ENCODE measurements around the gene RNU4-1.

Gene RNU4-1

DNA sequence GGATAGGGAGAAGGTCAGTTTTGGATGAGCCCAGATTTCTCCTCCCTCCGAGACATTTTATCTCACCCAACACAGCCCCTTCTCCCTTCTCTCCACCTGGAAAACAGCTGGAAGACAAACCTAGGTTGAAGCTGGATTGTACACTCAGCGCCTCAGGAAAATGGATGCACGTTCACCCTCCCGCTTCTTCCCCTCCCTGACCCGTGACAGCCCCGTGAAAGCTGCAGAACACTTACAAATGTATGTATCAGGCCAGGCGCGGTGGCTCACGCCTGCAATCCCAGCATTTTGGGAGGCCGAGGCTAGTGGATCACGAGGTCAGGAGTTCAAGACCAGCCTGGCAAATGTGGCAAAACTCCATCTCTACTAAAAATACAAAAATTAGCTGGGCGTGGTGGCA lies 5.5 kb downstream of the RNU4-1 start:
- DNase-seq, result no peak

DNA sequence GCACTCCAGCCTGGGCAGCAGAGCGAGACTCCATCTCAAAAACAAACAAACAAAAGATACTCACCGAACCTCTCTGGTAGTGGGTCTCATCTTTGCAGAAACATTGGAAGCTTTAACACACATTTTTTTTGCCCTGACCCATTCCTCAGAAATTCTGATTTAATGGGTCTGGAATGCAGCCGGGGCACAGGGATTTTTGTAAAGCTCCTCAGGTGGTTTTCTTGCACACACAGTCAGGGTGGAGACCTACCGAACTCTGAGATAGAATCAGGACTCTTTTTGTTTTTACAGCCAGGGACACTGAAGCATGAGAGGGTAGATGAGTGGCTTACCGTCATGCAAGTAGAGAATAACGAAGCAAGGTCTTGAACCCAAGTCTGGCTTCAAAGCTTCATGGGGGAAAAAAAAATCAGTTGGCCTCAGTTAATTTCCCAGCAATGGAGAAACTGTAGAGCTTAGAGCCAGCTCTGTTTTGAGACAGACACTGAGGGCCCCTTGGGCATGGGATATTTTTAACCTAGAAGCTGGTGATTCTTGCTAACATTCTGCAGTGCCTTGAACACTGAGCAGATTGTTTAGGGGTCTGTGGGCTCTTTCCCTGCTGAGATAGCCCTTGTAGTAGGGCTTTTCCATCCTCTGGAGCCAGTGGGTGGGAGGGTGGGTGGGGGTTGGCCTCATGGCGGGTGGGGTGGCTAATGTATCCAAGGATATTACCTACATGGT lies 6.1 kb downstream of the RNU4-1 start:
- no peak for DNase-seq

DNA sequence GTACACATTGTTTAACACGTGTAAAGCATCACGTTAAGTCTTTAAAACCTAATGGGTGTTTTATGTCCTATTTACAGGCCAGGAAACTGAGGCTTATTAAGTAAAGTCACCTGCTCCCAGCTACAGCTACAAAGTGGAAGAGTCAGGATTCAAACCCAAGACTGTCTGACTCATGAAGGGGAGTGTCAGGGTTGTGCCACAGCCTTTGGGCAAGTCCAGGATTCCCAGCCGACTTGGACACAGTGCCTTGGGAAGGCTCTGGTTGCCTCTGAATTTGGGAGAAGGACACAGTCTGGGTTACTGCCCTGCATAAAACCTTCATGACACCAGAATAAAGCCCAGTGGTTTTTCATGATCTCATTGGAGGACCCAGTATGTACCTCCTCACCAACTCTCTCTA lies 8.7 kb downstream of the RNU4-1 start:
- DNase-seq, result no peak

DNA sequence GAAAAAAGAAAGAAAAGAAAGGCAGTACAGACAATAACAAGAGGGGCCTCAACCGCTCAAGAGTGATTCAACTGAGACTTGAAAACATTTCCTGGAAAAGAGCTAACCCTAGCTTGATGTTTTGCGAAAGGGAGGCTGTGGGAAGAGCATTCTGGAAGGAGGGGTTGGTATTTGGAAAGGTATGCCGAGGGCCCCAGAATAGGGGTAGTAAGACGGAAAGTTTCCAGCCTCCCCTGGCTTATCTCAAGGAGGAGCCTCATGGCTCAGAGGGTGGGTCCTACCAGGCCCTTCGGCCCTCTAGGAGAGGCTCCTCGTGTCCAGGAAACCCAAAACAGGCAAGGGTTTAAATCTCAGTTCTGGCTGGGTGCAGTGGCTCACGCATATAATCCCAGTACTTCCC lies 9.7 kb downstream of the RNU4-1 start:
- no peak for DNase-seq

DNA sequence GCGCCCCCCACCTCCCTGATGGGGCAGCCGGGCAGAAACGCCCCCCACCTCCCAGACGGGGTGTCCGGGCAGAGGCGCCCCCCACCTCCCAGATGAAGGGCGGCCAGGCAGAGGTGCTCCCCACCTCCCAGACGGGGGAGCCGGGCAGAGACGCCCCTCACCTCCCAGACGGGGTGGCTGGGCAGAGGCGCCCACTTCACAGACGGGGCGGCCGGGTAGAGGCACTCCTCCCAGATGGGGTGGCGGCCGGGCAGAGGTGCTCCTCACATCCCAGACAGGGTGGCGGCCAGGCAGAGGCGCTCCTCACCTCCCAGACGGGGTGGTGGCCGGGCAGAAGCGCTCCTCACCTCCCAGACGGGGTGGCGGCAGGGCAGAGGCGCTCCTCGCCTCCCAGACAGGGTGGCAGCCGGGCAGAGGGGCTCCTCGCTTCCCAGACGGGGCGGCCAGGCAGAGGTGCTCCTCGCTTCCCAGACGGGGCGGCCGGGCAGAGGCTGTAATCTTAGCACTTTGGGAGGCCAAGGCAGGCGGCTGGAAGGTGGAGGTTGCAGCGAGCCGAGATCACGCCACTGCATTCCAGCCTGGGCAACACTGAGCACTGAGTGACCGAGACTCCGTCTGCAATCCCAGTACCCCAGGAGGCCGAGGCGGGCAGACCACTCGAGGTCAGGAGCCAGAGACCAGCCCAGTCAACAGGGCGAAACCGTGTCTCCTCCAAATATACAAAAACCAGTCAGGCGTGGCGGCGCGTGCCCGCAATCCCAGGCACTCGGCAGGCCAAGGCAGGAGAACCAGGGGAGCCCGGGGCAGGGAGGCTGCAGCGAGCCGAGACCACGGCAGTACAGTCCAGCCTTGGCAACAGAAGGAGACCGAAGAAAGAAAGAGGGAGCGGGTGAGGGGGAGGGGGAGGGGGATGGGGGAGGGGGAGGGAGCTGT lies 14.6 kb downstream of the RNU4-1 start:
- DNase-seq, result no peak

DNA sequence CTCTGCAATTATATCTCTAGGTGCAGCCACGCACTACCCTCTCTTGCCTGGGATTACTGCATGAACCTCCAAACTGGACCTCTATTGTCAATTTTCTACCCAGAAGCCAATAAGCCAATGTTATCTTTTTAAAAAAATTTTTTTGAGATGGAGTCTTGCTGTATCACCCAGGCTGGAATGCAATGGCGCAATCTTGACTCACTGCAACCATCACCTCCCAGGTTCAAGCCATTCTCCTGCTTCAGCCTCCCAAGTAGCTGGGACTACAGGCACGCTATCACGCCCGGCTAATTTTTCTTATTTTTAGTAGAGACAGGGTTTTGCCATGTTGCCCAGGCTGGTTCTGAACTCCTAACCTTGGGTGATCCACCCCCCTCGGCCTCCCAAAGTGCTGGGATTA lies 16.3 kb downstream of the RNU4-1 start:
- no peak for DNase-seq

DNA sequence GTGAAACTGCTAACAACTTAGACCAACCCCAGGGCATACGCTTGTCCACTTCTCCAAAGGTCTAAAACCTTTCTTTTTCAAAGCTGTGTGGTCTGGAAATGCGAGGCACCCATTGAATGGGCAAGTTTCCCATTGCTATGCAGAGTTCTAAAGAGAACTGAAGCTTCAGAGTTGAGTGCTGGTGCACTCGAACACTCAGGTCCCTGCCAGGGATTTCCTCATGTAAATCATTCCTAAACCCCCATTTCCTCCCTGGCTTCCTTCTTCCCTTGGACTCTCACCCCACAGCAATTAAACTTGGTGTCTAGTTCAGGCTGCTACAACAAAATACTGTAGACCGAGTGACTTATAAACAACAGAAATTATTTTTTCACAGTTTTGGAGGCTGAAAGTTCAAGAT lies 25.3 kb downstream of the RNU4-1 start:
- DNase-seq, result no peak

DNA sequence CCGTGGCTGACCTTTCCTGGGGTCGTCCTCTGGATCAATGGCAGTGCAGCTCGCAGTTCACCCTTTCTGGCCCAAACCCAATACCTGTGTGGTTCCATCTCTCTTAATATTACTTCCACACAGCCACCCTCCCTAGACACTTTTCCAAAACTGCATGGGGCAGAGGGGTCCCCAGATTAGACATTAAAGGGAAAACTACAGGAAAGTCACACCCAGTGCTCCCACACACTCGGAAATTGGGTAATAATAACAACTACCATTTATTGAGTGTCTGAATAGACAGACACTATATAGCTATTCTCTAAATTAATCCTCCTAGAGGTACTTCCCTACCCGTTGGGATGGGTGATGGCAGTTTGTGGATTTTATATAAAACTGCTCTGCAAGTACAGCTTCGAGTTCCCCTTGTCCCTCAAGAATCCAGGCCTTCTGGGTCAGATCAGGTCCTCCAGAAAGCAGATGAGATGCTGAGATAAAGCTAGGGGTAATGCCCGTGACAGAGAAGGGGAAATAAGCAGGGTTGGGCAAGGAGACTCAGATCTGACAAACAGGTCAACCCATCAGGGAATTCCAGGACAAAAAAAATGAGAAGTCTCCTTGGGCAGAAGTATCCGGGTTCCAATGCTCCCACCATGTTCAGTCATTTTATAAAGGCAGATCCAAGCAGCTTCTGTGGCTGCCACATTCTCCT lies 26.7 kb downstream of the RNU4-1 start:
- DNase-seq, result no peak

DNA sequence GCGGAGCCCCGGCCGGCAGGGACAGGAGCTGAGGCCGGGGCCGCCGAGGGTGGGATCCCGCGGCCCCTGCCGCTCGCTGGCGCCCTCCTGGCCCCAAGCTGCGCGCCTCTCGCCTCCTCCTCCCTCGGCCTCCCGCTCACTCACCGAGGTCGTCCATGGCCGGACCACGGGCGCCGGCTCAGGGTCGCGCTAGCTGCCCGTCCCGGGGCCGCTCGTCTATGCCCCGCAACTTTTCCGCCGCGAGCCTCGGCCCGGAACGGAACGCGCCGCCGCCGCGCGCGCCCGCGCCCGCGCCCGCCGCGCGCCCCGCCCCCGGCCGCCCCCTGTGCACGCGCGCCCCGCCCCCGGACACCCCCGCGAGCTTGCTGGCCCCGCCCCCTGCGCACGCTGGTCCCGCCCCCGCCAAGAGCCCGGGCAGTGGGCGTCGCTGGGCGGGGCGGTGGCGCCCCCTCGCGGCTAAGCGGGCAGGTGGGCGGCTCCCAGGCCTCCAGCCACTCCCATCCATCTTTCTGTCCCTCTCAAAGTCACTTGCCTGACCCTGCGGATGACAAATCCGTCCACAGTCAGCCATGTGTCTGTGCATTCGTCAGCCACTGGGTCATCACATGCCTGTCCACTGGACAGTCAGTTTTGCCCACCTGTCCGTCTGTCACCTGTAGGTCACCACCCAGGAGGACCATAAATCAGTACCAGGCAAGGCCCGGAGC lies 27.4 kb downstream of the RNU4-1 start, which contains the start of gene PXN:
TSS of gene PXN (minus strand) at position 258 of the 707 bp plus-strand sequence. CDS start at position 157, 101 bp downstream.
- DNase-seq, result peak; percentile 93

DNA sequence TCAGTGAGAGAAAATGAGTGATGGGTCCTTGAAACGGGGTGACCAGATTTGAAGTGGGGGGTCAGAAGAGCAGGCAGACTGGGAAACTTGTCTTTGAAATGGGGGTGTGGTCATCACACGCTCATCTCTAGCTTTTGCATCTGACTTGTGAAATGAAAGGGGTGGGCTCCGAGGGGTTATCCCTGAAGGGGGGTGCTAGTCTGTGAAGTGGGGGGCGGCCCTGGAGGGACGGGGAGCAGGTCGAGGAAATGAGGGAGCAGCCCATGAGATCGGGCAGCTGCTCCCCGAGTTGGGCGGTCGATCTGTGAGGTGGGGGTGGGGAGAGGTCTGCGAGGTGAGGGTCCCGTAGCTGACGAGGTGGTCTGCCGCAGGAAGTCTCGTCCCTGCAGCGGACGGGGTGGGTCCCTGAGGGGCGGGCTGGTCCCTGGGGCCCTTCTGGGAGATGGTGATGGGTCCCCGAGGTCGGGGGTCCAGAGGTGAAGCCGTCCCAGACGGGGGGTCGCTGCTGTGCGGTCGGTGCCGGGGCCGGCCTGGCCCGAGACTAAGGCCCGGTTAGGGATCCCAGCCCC lies 28.0 kb downstream of the RNU4-1 start:
- no peak for DNase-seq

DNA sequence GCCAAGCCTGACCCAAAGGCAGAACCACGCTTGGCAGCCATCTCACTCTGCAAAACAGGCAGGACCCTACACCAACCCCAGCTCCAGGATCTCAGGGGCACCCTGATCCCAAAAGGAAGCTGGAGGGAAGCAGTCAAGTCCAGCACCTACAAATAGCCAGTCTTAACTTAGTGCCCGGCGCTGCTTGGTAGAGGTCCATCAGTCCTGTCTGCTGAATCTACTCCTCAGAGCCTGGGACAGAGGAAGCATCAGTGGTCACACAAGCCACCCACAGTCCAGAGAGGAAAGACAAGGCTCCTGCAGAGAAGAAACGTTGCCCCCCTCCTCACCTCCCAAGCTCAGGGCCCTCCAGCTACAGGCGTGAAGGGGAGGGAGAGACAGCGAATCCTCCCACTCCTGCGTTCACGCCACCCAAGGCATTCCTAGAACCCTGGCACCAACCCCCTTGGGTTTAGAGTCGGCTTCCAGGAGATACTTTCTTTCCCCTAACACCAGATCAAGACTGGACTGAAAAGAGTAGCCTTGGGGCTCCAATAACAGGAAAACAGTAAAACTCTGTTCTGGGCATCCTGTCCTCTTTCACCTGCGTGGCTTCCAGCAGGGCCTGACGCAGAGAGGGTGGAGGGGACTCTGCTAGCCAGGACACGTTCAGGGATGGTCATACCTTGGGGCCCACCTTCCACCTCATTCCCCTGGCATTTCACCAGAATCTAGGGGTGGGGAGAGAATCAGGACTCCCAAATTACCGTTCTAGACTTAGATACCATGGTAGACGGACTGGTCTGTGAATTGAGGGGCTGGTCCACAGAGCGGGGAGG lies 28.7 kb downstream of the RNU4-1 start:
- no peak for DNase-seq

DNA sequence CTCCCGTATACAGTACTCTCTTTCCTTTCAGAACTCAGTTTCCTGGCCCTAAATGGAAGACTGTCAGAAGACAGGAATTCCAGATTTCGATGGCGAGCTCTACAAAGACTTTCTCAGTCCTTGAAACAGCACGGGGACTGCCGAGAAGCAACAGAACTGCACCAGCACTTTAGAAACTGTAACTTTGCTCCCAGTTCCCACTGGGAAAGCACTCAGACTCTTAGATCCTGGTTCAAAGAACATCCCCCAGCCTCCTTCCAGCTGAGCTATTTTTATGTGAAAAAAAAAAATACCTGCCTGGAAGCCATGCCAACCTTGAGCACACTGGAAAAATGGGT lies 29.3 kb downstream of the RNU4-1 start:
- DNase-seq, result no peak

DNA sequence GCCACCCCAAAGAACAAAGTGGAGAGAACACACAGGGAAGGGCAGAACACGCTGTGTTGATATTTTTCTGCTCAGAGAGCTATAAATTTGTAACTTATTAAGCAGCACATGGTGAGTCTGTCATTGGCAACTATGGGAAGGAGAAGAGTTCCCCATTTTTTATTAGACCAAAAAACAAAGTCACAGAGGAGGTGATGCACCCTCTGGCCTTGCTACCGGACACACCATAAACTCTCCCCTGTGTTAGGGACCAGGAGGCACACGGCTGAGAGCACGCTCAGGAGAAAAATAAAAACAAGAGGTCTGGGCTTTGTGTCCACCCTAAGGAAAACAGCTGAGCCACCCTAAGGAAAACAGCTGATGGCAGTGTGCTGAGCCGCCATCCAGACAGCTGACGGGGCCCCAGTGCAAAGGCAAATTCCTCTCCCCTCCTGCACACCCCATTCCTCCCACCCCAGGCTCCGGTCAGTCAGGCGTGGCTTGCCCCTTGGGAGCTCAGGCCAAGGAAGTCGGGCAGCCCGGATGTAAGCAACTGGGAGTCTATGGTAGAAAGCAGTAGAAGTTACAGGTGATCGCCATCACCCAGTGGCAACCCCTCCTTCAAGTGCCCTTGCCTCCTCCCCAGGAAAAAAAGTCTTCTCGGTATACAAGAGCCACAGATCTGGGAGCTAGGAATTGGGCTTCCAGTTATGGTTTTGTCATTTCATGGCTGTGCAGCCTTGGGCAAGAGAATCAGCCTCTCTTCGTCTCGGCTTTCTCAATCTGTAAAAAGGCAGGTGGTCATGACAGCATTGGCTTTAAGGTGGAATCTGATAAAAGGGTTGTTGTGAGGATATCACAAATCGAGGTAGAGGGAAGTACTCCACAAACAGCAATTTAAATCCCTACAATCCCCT lies 29.9 kb downstream of the RNU4-1 start:
- no peak for DNase-seq

DNA sequence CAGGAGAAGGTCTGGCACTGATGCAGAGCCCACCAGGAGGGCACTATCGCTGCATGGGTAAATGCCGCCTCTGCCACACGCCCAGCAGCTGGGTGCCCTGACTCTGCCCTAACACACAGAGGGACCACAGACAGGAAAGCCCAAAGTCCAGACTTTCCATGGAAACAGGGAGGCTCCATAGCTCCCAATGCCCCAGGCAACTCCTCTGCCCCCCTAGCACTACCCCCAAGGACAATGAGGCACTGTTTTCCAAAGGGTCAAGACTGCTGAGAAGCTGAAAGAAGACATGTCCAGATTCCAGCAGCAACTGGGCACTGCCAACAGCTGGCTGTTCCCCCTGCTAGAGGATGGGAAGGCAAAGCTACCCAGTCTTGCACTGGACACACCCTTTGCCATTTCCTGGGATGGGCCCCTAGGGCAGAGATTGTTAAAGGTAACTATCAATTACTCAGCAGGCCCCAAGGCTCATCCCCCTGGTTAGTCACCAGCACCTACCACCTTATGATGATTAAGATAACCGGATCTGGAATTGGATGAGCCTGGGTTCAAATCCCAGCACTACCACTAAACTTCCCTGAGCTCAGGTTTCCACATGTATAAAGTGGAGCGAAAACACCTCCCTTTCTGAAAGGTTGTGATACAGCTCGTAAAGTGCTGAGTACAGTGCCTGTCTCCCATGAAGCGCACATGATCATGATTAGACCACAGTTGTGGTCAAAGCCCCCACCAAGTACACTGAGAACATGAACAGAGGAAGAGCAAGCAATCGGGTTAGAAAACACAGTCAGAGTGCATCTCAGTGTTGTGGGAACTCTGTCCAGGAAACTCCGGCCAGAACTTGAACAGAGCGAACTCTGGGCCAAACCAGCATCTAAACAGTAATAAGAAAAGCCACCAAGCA lies 30.8 kb downstream of the RNU4-1 start:
- no peak for DNase-seq

DNA sequence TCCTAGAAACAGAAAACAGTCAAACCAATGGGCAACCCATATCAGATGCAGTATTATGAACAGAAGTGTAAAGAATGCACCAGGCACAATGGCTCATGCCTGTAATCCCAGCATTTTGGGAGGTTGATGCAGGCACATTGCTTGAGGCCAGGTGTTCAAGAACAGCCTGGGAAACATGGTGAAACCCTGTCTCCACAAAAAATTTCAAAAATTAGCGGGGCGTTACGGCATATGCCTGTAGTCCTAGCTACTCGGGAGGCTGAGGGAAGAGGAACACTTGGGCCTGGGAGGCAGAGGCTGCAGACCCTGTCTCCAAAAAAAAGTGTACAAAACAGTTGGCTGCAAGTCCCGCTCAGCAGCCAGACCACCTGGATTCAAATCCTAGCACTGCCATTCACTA lies 32.4 kb downstream of the RNU4-1 start:
- no peak for DNase-seq

DNA sequence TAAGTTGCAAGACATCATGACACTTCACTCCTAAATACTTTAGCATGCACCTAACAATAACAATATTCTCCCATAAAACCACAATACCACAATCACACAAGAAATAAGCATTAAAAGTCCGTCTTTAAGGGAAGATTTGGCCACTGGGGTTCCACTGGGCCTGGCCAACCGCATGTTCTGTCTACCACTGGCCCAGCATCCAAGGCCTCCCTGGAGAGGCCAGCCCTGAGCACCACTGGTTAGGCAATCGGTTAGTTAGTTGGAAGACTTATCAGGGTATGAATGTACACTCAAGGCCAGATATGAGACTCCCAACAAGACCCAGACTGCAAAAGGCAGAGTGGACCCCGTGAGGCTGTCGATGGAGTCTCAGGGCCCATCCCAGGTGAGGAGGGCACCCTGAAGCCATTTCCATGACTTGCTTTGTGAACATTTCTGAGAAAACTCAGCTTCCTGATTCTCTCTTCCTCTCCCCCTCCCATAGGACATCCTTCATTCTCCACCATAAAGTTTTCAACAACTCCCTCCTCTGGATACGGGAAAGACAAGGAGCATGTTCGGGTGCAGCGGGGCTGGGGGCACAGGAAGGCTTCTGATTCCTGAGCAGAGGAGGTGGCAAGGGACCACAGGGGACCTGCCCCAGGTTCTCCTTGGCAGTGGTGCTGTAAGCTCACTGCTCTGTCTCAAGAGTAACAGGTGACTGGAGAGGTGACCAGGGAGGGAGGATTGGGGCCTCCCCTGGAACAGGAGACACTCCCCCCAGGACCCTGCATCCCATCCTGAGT lies 33.4 kb downstream of the RNU4-1 start:
- DNase-seq, result no peak

DNA sequence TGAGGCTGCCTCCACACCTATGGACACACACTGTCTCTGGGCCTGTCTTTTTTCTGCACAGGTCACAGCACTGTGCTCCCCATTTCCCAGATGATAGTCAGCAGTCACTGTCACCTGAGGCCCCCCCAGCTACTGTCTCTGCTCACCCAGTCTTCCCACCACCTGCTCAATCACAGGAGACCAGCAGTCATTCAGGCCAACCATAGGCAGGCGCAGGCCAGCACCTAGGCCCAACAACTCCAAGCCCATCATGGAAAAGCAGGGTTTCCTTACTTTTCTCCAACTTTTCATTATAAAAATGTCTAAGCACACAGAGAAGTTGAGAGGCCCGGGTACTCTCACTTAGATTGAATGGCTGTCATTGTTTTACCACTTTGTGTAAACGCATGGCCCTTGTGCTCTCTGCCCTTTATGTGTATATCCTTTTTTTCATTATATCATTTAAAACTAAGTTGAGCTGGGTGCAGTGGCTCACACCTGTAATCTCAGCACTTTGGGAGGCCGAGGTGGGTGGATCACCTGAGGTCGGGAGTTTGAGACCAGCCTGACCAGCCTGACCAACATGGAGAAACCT lies 34.6 kb downstream of the RNU4-1 start:
- DNase-seq, result no peak
